Stomach smooth muscle (tissue), 2 donors: ENCODE measurements around the gene NCAPG.
A peak's percentile ranks its signal among the peaks of the same experiment; 100 is the strongest.

Source experiments
- H3K27ac ChIP-seq: one replicate; pipeline ENCODE4 v1.7.0; 2013; ENCODE audit warnings: mild to moderate bottlenecking, low read length, inconsistent platforms
- H3K27me3 ChIP-seq, 2 donors: one replicate each; pipeline ENCODE4 v1.7.0; 2013; ENCODE audit warnings: low read length in 2 of 2; ENCODE audit not compliant: insufficient read depth in 2 of 2, control insufficient read depth in 1 of 2
- H3K36me3 ChIP-seq, 2 donors: one replicate each; pipeline ENCODE4 v1.7.0; 2013; ENCODE audit warnings: low read length in 2 of 2; ENCODE audit not compliant: control insufficient read depth in 2 of 2, insufficient read depth in 2 of 2
- H3K4me1 ChIP-seq: one replicate; pipeline ENCODE4 v1.7.0; 2013; ENCODE audit warnings: low read length; ENCODE audit not compliant: control insufficient read depth, insufficient read depth
- H3K4me3 ChIP-seq, 2 donors: one replicate each; pipeline ENCODE4 v1.7.0; 2013; ENCODE audit warnings: low read length in 2 of 2
- H3K9ac ChIP-seq, 2 donors: one replicate each; pipeline ENCODE4 v1.7.0; 2013; ENCODE audit warnings: low read length in 2 of 2, mild to moderate bottlenecking in 1 of 2
- H3K9me3 ChIP-seq, 2 donors: one replicate each; pipeline ENCODE4 v1.7.0; 2013; ENCODE audit warnings: low read length in 2 of 2; ENCODE audit not compliant: control insufficient read depth in 2 of 2
- donor health status: healthy.
- donor health status: Pancreatic carcinoma.

NCAPG gene

GRCh38 chr4:17771284-17771908, 39.4 kb upstream of the NCAPG start:
- Histone ChIP-seq H3K9me3 (no peaks in the 10 kb centered on the region), H3K9ac (no peak overlapping the region), H3K27ac (no peak overlapping the region), H3K4me1 (no peaks in the 10 kb centered on the region), H3K4me3 (no peak overlapping the region), H3K27me3 (no peaks in the 10 kb centered on the region), H3K36me3 (no peaks in the 10 kb centered on the region)

GRCh38 chr4:17773135-17773698, 37.6 kb upstream of the NCAPG start:
- Histone ChIP-seq H3K9me3 (no peaks in the 10 kb centered on the region), H3K27me3 (no peaks in the 10 kb centered on the region), H3K9ac (no peak overlapping the region), H3K36me3 (no peaks in the 10 kb centered on the region), H3K4me1 (no peaks in the 10 kb centered on the region), H3K27ac (no peak overlapping the region), H3K4me3 (no peak overlapping the region)

GRCh38 chr4:17778431-17778830, 32.3 kb upstream of the NCAPG start:
- H3K36me3 ChIP-seq, result no peaks in the 10 kb centered on the region
- peaks cover 15 to 20% of the 10 kb centered on the region in 2 donors for H3K27me3 ChIP-seq
- no peak overlapping the region for H3K9ac ChIP-seq

GRCh38 chr4:17780501-17781299, 30.1 kb upstream of the NCAPG start:
- H3K36me3 ChIP-seq, result no peaks in the 10 kb centered on the region
- H3K9me3 ChIP-seq, result no peaks in the 10 kb centered on the region
- no peak overlapping the region for H3K27ac ChIP-seq
- peak overlapping the region; percentile 67 to 72 for H3K4me3 ChIP-seq
- H3K4me1 ChIP-seq, result peaks cover 24% of the 10 kb centered on the region
- peaks cover 15 to 20% of the 10 kb centered on the region in 2 donors for H3K27me3 ChIP-seq
- peak overlapping the region in 1 of 2 donors; percentile 21 for H3K9ac ChIP-seq

More at GRCh38 chr4:17778431-17778830, 32.3 kb upstream of the NCAPG start:
- Histone ChIP-seq H3K27ac (no peak overlapping the region), H3K4me1 (peaks cover 24% of the 10 kb centered on the region), H3K4me3 (no peak overlapping the region), H3K9me3 (no peaks in the 10 kb centered on the region)

DNA sequence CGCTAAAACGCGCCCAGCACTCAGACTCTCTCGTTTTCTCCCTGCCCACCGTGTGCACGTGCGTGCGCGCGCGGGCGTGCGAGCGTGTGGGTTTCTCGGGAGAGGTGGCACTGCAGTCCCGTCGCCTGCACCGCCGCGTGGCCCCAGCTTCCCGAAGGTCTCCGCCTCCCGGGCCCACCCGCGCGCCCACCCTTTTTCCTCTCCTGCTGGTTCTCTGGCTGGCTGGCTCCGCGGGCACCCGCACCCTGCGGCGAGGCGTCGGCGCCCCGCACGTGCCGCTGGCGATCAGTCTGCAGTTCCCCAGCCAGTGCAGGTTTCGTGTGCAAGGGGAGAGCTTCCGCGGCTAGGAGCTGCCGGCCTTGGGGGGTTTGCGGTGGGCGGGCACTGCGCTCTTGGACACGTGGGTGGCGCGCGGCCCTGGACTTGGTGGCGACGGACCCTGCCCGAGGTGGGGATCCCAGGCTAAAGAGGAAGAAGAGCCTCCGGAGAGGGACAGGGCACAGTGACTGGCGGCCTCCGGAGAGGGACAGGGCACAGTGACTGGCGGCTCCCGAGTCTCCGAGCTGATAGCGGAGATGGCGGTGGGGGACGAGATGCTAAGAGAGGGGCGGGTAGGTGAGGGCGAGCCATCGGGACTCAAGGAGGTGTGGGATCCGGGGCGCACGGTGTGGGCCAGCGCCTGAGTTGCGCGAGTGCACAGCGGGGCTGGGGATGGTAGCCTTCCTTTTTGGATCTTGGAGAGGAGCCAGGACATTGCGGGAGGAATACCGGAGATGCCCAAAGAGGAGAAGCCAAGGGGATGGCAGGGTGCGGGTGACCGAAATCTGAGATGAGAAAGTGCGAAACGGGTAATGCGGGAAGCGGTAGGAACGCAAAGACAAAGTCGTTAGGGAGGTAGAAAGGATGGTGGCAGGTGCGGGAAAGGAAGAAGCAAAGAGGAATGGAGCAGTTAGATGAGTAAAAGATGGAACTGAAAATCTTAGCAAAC, 29.2 kb upstream of the NCAPG start, which contains the start of gene FAM184B:
TSS of gene FAM184B (minus strand) at position 322 of the 988 bp plus-strand sequence. CDS start 322 bp downstream, outside the sequence.
- Histone ChIP-seq H3K4me3 (peak within 1 kb of the TSS; percentile 67 to 72), H3K4me1 (peaks cover 24% of the 10 kb centered on the region), H3K36me3 (no peaks in the 10 kb centered on the region), H3K27ac (no peak within 1 kb of the TSS), H3K27me3 (peaks cover 15 to 20% of the 10 kb centered on the region in 2 donors), H3K9me3 (no peaks in the 10 kb centered on the region), H3K9ac (peak within 1 kb of the TSS in 1 of 2 donors; percentile 21)

DNA sequence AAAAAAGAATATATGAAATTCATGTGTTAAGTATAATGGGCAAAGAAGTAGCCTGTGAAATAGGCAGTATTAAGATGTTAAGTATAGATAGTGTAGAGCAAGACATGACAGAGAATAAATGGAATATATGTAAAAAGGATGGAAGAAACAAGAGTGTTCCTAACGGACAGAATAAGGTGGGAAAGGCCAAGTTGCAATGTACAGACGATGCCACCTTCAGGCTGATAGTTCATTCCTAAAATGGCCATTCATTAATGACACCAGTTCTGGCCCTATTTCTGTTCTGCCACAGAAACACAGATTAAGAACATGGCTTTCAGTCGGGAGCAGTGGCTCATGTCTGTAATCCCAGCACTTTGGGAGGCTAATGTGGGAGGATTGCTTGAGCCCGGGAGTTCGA, 24.9 kb upstream of the NCAPG start:
- Histone ChIP-seq H3K4me3 (no peak overlapping the region), H3K9ac (no peak overlapping the region), H3K36me3 (no peaks in the 10 kb centered on the region), H3K4me1 (peaks cover 14% of the 10 kb centered on the region), H3K27ac (no peak overlapping the region), H3K9me3 (no peaks in the 10 kb centered on the region), H3K27me3 (peaks cover under 1 to 9% of the 10 kb centered on the region in 2 donors)

GRCh38 chr4:17786567-17786966, 24.2 kb upstream of the NCAPG start:
- Histone ChIP-seq H3K9me3 (no peaks in the 10 kb centered on the region), H3K36me3 (no peaks in the 10 kb centered on the region), H3K9ac (no peak overlapping the region), H3K27me3 (peaks cover 0 to 3% of the 10 kb centered on the region in 2 donors), H3K4me3 (no peak overlapping the region), H3K4me1 (peaks cover 8% of the 10 kb centered on the region), H3K27ac (no peak overlapping the region)

DNA sequence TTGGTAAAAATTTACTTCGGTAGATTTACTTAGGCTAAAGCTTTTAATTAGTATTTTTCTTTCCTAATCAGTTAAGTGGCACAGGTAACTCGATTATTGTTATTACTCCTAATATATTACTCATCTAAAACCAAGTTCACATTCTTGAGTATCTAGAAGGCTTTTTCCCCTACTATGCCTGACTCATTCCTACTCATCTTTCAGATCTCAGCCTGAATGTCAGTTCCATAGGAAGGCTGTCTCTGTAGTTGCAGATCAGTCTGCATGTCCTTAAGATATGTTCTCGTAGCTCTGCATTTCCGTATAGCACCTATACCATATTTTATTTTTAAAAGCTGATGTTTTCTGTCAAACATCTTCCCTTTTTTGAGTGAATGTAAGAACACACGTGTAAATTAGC, 23.5 kb upstream of the NCAPG start:
- Histone ChIP-seq H3K27me3 (no peaks in the 10 kb centered on the region), H3K9ac (no peak overlapping the region), H3K4me3 (no peak overlapping the region), H3K27ac (no peak overlapping the region), H3K36me3 (no peaks in the 10 kb centered on the region), H3K4me1 (peaks cover under 1% of the 10 kb centered on the region), H3K9me3 (no peaks in the 10 kb centered on the region)

DNA sequence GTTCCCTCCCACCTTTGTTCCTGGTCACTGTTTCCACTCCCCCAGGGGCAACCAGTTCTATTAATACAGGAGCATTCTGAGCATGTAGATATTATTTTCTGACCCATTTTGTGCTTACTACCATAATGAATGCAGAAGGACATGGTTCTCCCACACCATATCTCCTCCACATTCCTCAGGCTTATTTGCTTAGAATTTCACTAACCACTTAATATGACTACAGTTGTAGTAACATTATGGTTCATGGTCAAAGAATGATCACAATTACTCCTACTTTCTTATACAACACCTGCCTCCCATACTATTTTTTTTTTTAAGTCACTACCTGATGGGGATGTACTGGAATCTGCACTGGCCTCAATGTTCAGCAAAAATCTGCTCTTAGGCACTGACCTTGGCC, 21.8 kb upstream of the NCAPG start:
- Histone ChIP-seq H3K4me1 (no peaks in the 10 kb centered on the region), H3K9ac (no peak overlapping the region), H3K27me3 (no peaks in the 10 kb centered on the region), H3K27ac (no peak overlapping the region), H3K4me3 (no peak overlapping the region), H3K9me3 (no peaks in the 10 kb centered on the region), H3K36me3 (no peaks in the 10 kb centered on the region)

- Histone ChIP-seq H3K27me3 (no peaks in the 10 kb centered on the region), H3K36me3 (peaks cover 0 to 3% of the 10 kb centered on the region in 2 donors), H3K9me3 (no peaks in the 10 kb centered on the region)
Observed at GRCh38 chr4:17794730-17795129, 16.0 kb upstream of the NCAPG start.

More at GRCh38 chr4:17794730-17795129, 16.0 kb upstream of the NCAPG start:
- no peak overlapping the region for H3K4me3 ChIP-seq
- no peak overlapping the region for H3K27ac ChIP-seq
- no peak overlapping the region for H3K9ac ChIP-seq
- no peaks in the 10 kb centered on the region for H3K4me1 ChIP-seq
